HepG2 (cell line): ENCODE data around the gene IL21R. TPM values are rescaled to one million over a fixed set of nuclear protein-coding genes. Genes with fewer than 3 reads are reported as not detected.

Source experiments
- ATAC-seq: fragments of 200-7000 bp; cut with Tn5 transposase; 3 replicates; pipeline ENCODE4 v1.9.1; 2020; ENCODE audit warnings: mild to moderate bottlenecking, moderate library complexity
- BruUV-seq: library from RNA; stranded (reverse); fragments of 400-500 nt; replicated peaks from 2 replicates; lab custom pipeline; 2021; lab: Mats Ljungman, UMichigan
- CTCF ChIA-PET: fragments of 300-600 bp; formaldehyde crosslinking; extraction: SDS; loops from one replicate; lab custom pipeline; 2021; ENCODE audit warnings: low total read pairs, inconsistent platforms, low intra/inter-chr PET ratio; lab: Yijun Ruan, JAX
- POLR2A ChIA-PET: fragments of 350-600 bp; sonication (Branson Sonifier 250); formaldehyde crosslinking; loops from one replicate; lab custom pipeline; 2020; ENCODE audit warnings: antibody characterized with exemption, inconsistent platforms; lab: Yijun Ruan, JAX
- DNase-seq: peaks from one replicate; pipeline ENCODE4 v3.0.0-alpha.2; 2015; ENCODE audit warnings: low spot score
- FAIRE-seq: peaks from 3 replicates; lab custom pipeline; 2011; peaks lifted over from hg19 to GRCh38; lab: Jason Lieb, UNC
- H2AFZ ChIP-seq: one replicate; pipeline ENCODE4 v1.6.1; 2011; ENCODE audit warnings: low read length, inconsistent platforms
- H3K27ac ChIP-seq: fragments of 300-600 bp; 3 replicates; pipeline ENCODE4 v1.8.0; 2011; ENCODE audit warnings: mixed run types, mild to moderate bottlenecking, mixed read lengths, low read length, inconsistent platforms; ENCODE audit not compliant: insufficient read depth; ENCODE audit errors: extremely low read length
- H3K27me3 ChIP-seq, 2 experiments: fragments of 200-600 bp in 1 of 2; 2 replicates in 1 of 2; 3 replicates in 1 of 2; pipeline versions ENCODE4 v1.6.0 to v1.8.0; 2011; ENCODE audit warnings: low read length in 2 of 2, mild to moderate bottlenecking in 2 of 2, moderate library complexity in 2 of 2, inconsistent platforms in 1 of 2; ENCODE audit not compliant: insufficient read depth in 2 of 2, control insufficient read depth in 1 of 2
- H3K36me3 ChIP-seq, 2 experiments: fragments of 200-600 bp in 1 of 2; replicated peaks in 1 of 2; 2 replicates in 1 of 2; 3 replicates in 1 of 2; pipeline versions ENCODE4 v1.5.1 to v1.8.0; 2011; ENCODE audit warnings: low read length in 2 of 2, inconsistent platforms in 1 of 2; ENCODE audit not compliant: insufficient read depth in 2 of 2, control insufficient read depth in 1 of 2
- H3K4me1 ChIP-seq: 2 replicates; pipeline ENCODE4 v1.5.1; 2012; ENCODE audit warnings: low read length, inconsistent platforms; ENCODE audit not compliant: insufficient read depth
- H3K4me2 ChIP-seq: 2 replicates; pipeline ENCODE4 v1.6.0; 2011; ENCODE audit warnings: low read depth, low read length, inconsistent platforms
- H3K4me3 ChIP-seq, 3 experiments: fragments of 200-600 bp in 1 of 3; sonication (generic), shearing (Covaris generic) in 1 of 3; replicated peaks in 1 of 3; 2 replicates each; pipeline ENCODE4 v1.5.1; 2011 to 2016; ENCODE audit warnings: low read length in 3 of 3, inconsistent platforms in 2 of 3, low read depth in 2 of 3, mild to moderate bottlenecking in 2 of 3, control low read depth in 1 of 3, mixed read lengths in 1 of 3; ENCODE audit not compliant: insufficient read depth in 1 of 3
- H3K79me2 ChIP-seq: one replicate; pipeline ENCODE4 v1.6.1; 2011; ENCODE audit warnings: low read length, inconsistent platforms; ENCODE audit not compliant: insufficient read depth
- H3K9ac ChIP-seq: 2 replicates; pipeline ENCODE4 v1.6.0; 2011; ENCODE audit warnings: mild to moderate bottlenecking, low read depth, low read length, inconsistent platforms; ENCODE audit not compliant: insufficient read depth
- H3K9me3 ChIP-seq: 2 replicates; pipeline ENCODE4 v1.5.1; 2012; ENCODE audit warnings: mild to moderate bottlenecking, low read length
- H4K20me1 ChIP-seq: 2 replicates; pipeline ENCODE4 v1.6.0; 2011; ENCODE audit warnings: inconsistent platforms, mild to moderate bottlenecking, low read length, moderate library complexity; ENCODE audit not compliant: insufficient read depth
- KDM6A ChIP-seq: IDR thresholded peaks from 2 replicates; pipeline ENCODE4 v1.6.1; 2016; ENCODE audit warnings: low read depth
- TAF15 ChIP-seq: fragments of 200-400 bp; formaldehyde crosslinking; IDR thresholded peaks from one replicate; pipeline ENCODE4 v1.6.1; 2018; ENCODE audit warnings: mild to moderate bottlenecking, low read depth, low read length; ENCODE audit not compliant: poor library complexity, severe bottlenecking
- TFDP1 ChIP-seq: IDR thresholded peaks from 2 replicates; pipeline ENCODE4 v1.6.1; 2016; ENCODE audit warnings: missing compliant biosample characterization, missing genetic modification reagents, borderline replicate concordance
- ZBTB14 ChIP-seq: sonication (generic); formaldehyde crosslinking; IDR thresholded peaks from 2 replicates; pipeline ENCODE4 v1.4.0; 2020; ENCODE audit warnings: missing genetic modification reagents
- ZNF704 ChIP-seq: sonication (generic); formaldehyde crosslinking; IDR thresholded peaks from 2 replicates; pipeline ENCODE4 v1.8.1; 2023; ENCODE audit warnings: mild to moderate bottlenecking, inconsistent platforms, moderate library complexity, missing genetic modification reagents, borderline replicate concordance
- WGBS: methylation state at CpG from one replicate; pipeline ENCODE4 v1.1.6; 2017; ENCODE audit warnings: low lambda C conversion rate; 5-methylcytosine and 5-hydroxymethylcytosine counted together
- in situ Hi-C: cut with HindIII; loops from 2 replicates; pipeline ENCODE4 v1.10.0; 2017; ENCODE audit warnings: low pct_unique_long_range_greater_than_20kb; ENCODE audit not compliant: extremely low pct_ligation_motif_present
- intact Hi-C: fragments of 100-400 bp; cut with micrococcal nuclease; formaldehyde crosslinking; loops from one replicate; pipeline ENCODE4 v1.10.0; 2022; ENCODE audit not compliant: unreplicated experiment
- polyA plus RNA-seq, 8 experiments: library from polyadenylated mRNA; depleted of rRNA in 3 of 8; stranded (reverse) in 7 of 8; unstranded in 1 of 8; fragments of >200 nt; fragmentation: Illumina TruSeq in 4 of 8; extraction: Trizol in 4 of 8; gene quantifications; 2 replicates each; pipeline versions ENCODE4 v1.2.1 to v1.2.3, GENCODE V29; 2011 to 2016; ENCODE audit warnings: low read depth in 4 of 8, missing spikeins in 1 of 8, mixed read lengths in 1 of 8; ENCODE audit not compliant: insufficient read depth in 1 of 8
- total RNA-seq, 5 experiments: library from RNA; depleted of rRNA; stranded (reverse); fragments of >200 nt; fragmentation: Illumina TruSeq; extraction: Trizol; gene quantifications; 2 replicates each; pipeline ENCODE4 v1.2.3, GENCODE V29; 2016; ENCODE audit warnings: low read depth in 1 of 5

The IL21R gene
- total and polyA plus RNA-seq, 2 of the 13 experiments (the other 11 are each of a cell fraction or from before 2014, with no cell fraction given) = 0.49 to 0.64 TPM

- Histone ChIP-seq H3K4me2 (no peak overlapping the region), H3K79me2 (no peaks in the 10 kb centered on the region), H3K27ac (no peak overlapping the region), H3K27me3 (peaks cover 4 to 35% of the 10 kb centered on the region in 2 experiments; a peak in 3 of 5 replicates), H4K20me1 (no peaks in the 10 kb centered on the region), H3K9me3 (peaks cover 5% of the 10 kb centered on the region; the same call in 1 of the 2 replicates), H2AFZ (no peak overlapping the region), H3K9ac (no peak overlapping the region), H3K4me1 (peaks cover 7% of the 10 kb centered on the region; the same call in 1 of the 2 replicates), H3K36me3 (no peaks in the 10 kb centered on the region), H3K4me3 (no peak overlapping the region)
- WGBS = 37% methylated on average over 5 of the region's 5 CpGs
- TF ChIP-seq ZNF704 (CRISPR knock-in tag) = no peak
- TF ChIP-seq KDM6A (CRISPR knock-in tag) = no peak
- TF ChIP-seq TAF15 = no peak
- no peak for TF ChIP-seq ZBTB14 (CRISPR knock-in tag)
- no peak for TF ChIP-seq TFDP1 (CRISPR knock-in tag)
- FAIRE-seq = no peak
- BruUV-seq = no TSS peak
- ChIA-PET POLR2A (interaction anchor here (1.0 kb wide), 1 partner anchor 246 kb away, joined by 4 read pairs; the partner anchor contains the start of gene KDM8), CTCF (no interaction called here)
- in situ Hi-C loops (loop anchor here (10.0 kb wide), 1 partner anchor 275 kb away; no protein-coding TSS in a partner anchor), intact Hi-C loops (no loop called here)
- no peak for DNase-seq
- no peak for ATAC-seq
Observed at GRCh38 chr16:27450196-27450549, 48.2 kb downstream of the IL21R start.
